T follicular helper cell (primary cell): ENCODE measurements around the gene DNLZ.
A peak's percentile ranks its signal among the peaks of the same experiment; 100 is the strongest.

ENCODE experiments used
- DNase-seq: peaks from one replicate; pipeline ENCODE4 v3.0.0-alpha.2; 2020; ENCODE audit warnings: low read depth

Gene DNLZ

GRCh38 chr9:136396219-136396515 lies 32.6 kb upstream of the DNLZ start:
- no peak for DNase-seq

GRCh38 chr9:136395345-136396218 lies 32.0 kb upstream of the DNLZ start:
- DNase-seq = no peak

- DNase-seq = no peak
Measured at GRCh38 chr9:136395020-136395340, 31.4 kb upstream of the DNLZ start.

- no peak for DNase-seq
Measured at GRCh38 chr9:136394312-136395019, 30.9 kb upstream of the DNLZ start.

- no peak for DNase-seq
Measured at GRCh38 chr9:136393531-136393930, 30.0 kb upstream of the DNLZ start.

- DNase-seq = no peak
Measured at GRCh38 chr9:136392538-136393449, 29.2 kb upstream of the DNLZ start.

- no peak for DNase-seq
Measured at GRCh38 chr9:136391737-136392537, 28.4 kb upstream of the DNLZ start.

- no peak for DNase-seq
Measured at GRCh38 chr9:136389396-136389795, 25.9 kb upstream of the DNLZ start.

GRCh38 chr9:136387217-136387616 lies 23.7 kb upstream of the DNLZ start:
- no peak for DNase-seq

- DNase-seq = no peak
Measured at GRCh38 chr9:136386018-136386417, 22.5 kb upstream of the DNLZ start.

- peak; percentile 36 for DNase-seq
Measured at GRCh38 chr9:136385015-136385414, 21.5 kb upstream of the DNLZ start.

GRCh38 chr9:136383436-136383835 lies 19.9 kb upstream of the DNLZ start:
- no peak for DNase-seq

GRCh38 chr9:136381966-136382513 lies 18.5 kb upstream of the DNLZ start:
- DNase-seq = no peak

- DNase-seq = no peak
Measured at GRCh38 chr9:136381311-136381710, 17.8 kb upstream of the DNLZ start.

GRCh38 chr9:136380381-136380780 lies 16.8 kb upstream of the DNLZ start:
- DNase-seq = no peak

- DNase-seq = no peak
Measured at GRCh38 chr9:136379891-136380290, 16.3 kb upstream of the DNLZ start.

GRCh38 chr9:136379401-136379800 lies 15.9 kb upstream of the DNLZ start:
- no peak for DNase-seq

- DNase-seq = no peak
Measured at GRCh38 chr9:136379003-136379287, 15.4 kb upstream of the DNLZ start.

GRCh38 chr9:136378170-136379002 lies 14.8 kb upstream of the DNLZ start:
- DNase-seq = no peak

- DNase-seq = no peak
Measured at GRCh38 chr9:136377341-136378169, 14.0 kb upstream of the DNLZ start.
